Loucy (cell line): ENCODE results near the gene TMEM256.

ENCODE experiments used
- CTCF ChIP-seq: fragments of 200-600 bp; sonication (generic); conservative IDR thresholded peaks from 2 replicates; pipeline ENCODE4 v1.5.1; 2014; ENCODE audit warnings: mild to moderate bottlenecking, antibody characterized with exemption, low read length
- EZH2phosphoT487 ChIP-seq: fragments of 200-600 bp; IDR thresholded peaks from 2 replicates; pipeline ENCODE4 v1.6.1; 2018; ENCODE audit warnings: antibody characterized with exemption, mild to moderate bottlenecking, moderate library complexity, borderline replicate concordance

DNA sequence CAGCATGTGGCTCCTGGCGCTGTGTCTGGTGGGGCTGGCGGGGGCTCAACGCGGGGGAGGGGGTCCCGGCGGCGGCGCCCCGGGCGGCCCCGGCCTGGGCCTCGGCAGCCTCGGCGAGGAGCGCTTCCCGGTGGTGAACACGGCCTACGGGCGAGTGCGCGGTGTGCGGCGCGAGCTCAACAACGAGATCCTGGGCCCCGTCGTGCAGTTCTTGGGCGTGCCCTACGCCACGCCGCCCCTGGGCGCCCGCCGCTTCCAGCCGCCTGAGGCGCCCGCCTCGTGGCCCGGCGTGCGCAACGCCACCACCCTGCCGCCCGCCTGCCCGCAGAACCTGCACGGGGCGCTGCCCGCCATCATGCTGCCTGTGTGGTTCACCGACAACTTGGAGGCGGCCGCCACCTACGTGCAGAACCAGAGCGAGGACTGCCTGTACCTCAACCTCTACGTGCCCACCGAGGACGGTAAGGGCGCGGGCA, 4.4 kb upstream of the TMEM256 start:
- TF ChIP-seq CTCF (no peak), EZH2phosphoT487 (no peak)
